Measurements from ENCODE around the gene NPEPPS.
A peak's percentile ranks its signal among the peaks of the same experiment; 100 is the strongest.
"Not testable (repeated sequence)": the region's sequence is repeated elsewhere in the genome, so short reads cannot be mapped to it uniquely, and the experiment has no call there.

Gene NPEPPS, protein sequence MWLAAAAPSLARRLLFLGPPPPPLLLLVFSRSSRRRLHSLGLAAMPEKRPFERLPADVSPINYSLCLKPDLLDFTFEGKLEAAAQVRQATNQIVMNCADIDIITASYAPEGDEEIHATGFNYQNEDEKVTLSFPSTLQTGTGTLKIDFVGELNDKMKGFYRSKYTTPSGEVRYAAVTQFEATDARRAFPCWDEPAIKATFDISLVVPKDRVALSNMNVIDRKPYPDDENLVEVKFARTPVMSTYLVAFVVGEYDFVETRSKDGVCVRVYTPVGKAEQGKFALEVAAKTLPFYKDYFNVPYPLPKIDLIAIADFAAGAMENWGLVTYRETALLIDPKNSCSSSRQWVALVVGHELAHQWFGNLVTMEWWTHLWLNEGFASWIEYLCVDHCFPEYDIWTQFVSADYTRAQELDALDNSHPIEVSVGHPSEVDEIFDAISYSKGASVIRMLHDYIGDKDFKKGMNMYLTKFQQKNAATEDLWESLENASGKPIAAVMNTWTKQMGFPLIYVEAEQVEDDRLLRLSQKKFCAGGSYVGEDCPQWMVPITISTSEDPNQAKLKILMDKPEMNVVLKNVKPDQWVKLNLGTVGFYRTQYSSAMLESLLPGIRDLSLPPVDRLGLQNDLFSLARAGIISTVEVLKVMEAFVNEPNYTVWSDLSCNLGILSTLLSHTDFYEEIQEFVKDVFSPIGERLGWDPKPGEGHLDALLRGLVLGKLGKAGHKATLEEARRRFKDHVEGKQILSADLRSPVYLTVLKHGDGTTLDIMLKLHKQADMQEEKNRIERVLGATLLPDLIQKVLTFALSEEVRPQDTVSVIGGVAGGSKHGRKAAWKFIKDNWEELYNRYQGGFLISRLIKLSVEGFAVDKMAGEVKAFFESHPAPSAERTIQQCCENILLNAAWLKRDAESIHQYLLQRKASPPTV

DNA sequence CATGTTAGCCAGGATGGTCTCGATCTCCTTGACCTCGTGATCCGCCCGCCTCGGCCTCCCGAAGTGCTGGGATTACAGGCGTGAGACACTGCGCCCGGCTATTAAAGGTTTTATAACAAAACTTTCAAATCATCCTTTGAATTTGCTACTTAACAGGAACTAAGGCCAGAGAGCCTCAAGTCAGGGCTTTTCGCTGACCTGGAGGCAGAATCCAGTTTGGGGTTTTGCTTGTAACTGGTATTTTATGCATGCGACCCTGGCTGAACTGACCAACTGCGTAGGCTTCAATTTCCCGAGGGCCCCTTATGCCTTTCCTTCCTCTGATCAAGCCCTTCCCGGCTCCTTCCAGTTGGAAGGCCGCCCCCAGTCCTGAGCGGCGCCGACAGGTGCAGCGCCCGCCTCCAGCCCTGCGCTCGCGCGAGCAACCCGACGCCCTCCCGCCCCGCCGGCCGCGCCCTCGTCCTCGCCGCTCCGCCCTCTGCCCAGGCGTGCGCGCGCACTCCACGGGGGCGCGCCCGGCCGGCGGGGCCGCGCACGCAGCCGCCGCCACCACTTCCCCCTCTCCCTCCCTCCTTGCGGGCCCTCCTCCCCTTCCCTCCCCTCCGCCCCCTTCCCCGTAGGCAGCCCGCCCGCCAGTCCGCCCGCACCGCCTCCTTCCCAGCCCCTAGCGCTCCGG, at the start of gene NPEPPS:
TSS of gene NPEPPS (plus strand) at position 552 of the 676 bp plus-strand sequence. CDS start 193 bp downstream, outside the sequence.
- peak within 1 kb of the TSS; percentile 68 for H3K4me3 ChIP-seq (ENCODE audit: low read length)
- H3K36me3 ChIP-seq (ENCODE audit: control insufficient read depth, insufficient read depth, low read length); H3K4me1 ChIP-seq (ENCODE audit: control insufficient read depth, insufficient read depth, low read length); H3K27me3 ChIP-seq (ENCODE audit: control insufficient read depth, insufficient read depth, low read length): not testable (repeated sequence)
- peak within 1 kb of the TSS; percentile 49 for H3K9ac ChIP-seq (ENCODE audit: low read length)
- H3K27ac ChIP-seq (ENCODE audit: low read depth, low read length), result peak within 1 kb of the TSS; percentile 75

GRCh38 chr17:47491841-47492212, 39.1 kb upstream of the NPEPPS start:
- H3K27me3 ChIP-seq (ENCODE audit: control insufficient read depth, insufficient read depth, low read length); H3K9ac ChIP-seq (ENCODE audit: low read length); H3K36me3 ChIP-seq (ENCODE audit: control insufficient read depth, insufficient read depth, low read length); H3K4me1 ChIP-seq (ENCODE audit: control insufficient read depth, insufficient read depth, low read length): not testable (repeated sequence)
- peak overlapping the region; percentile 76 for H3K4me3 ChIP-seq (ENCODE audit: low read length)
- H3K27ac ChIP-seq (ENCODE audit: low read depth, low read length), result peak overlapping the region; percentile 83

DNA sequence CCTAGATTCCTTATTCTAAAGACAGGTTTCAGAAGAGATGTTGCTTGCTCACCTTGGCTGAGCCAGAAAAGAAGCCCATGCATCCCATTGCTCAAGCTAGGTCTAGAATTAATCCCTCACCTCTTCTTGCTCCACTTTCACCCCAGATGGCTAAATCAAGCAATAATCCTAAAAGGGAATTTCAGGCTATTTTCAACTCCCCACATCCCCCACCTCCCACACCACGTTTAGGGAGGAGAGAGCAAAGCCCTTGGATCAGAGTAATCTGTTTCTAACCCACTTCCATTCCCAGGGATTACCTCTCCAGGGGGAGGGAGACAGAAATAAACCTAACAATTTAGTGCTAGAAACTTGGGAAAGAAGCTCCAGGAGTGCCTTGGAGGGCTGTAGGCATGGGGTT, 31.8 kb upstream of the NPEPPS start:
- H3K27ac ChIP-seq (ENCODE audit: low read depth, low read length); H3K9ac ChIP-seq (ENCODE audit: low read length): not testable (repeated sequence)

DNA sequence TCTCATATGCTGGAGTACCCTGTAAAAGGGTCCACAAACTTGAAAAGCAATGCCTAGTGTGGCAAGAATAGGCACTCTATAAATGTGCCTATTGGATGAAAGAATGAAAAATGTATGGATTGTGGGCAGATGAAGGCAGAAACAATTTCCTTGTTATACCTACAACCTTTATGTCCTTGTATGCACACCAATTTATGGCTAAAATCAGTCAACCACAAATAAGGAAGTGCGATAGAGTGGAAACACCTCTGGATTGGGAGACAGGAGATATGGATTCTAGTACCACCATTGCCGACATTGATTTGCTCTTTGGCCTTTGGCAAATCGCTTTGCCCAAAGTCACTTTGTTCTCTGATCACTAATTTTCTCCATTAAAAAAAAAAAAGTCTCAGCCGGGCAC, 31.4 kb upstream of the NPEPPS start:
- H3K4me3 ChIP-seq (ENCODE audit: low read length); H3K27me3 ChIP-seq (ENCODE audit: control insufficient read depth, insufficient read depth, low read length); H3K36me3 ChIP-seq (ENCODE audit: control insufficient read depth, insufficient read depth, low read length); H3K4me1 ChIP-seq (ENCODE audit: control insufficient read depth, insufficient read depth, low read length); H3K9ac ChIP-seq (ENCODE audit: low read length); H3K27ac ChIP-seq (ENCODE audit: low read depth, low read length): not testable (repeated sequence)

More for the DNA sequence above, 31.8 kb upstream of the NPEPPS start:
- not testable (repeated sequence) for H3K4me3 ChIP-seq (ENCODE audit: low read length); H3K27me3 ChIP-seq (ENCODE audit: control insufficient read depth, insufficient read depth, low read length); H3K36me3 ChIP-seq (ENCODE audit: control insufficient read depth, insufficient read depth, low read length); H3K4me1 ChIP-seq (ENCODE audit: control insufficient read depth, insufficient read depth, low read length)

- not testable (repeated sequence) for H3K4me1 ChIP-seq (ENCODE audit: control insufficient read depth, insufficient read depth, low read length); H3K9ac ChIP-seq (ENCODE audit: low read length); H3K27ac ChIP-seq (ENCODE audit: low read depth, low read length); H3K27me3 ChIP-seq (ENCODE audit: control insufficient read depth, insufficient read depth, low read length); H3K4me3 ChIP-seq (ENCODE audit: low read length); H3K36me3 ChIP-seq (ENCODE audit: control insufficient read depth, insufficient read depth, low read length)
Measured at GRCh38 chr17:47500620-47501019, 30.3 kb upstream of the NPEPPS start.

GRCh38 chr17:47502122-47502731, 28.7 kb upstream of the NPEPPS start:
- H3K27me3 ChIP-seq (ENCODE audit: control insufficient read depth, insufficient read depth, low read length); H3K36me3 ChIP-seq (ENCODE audit: control insufficient read depth, insufficient read depth, low read length); H3K9ac ChIP-seq (ENCODE audit: low read length); H3K4me1 ChIP-seq (ENCODE audit: control insufficient read depth, insufficient read depth, low read length); H3K4me3 ChIP-seq (ENCODE audit: low read length): not testable (repeated sequence)
- H3K27ac ChIP-seq (ENCODE audit: low read depth, low read length), result peak overlapping the region; percentile 59

- H3K27me3 ChIP-seq (ENCODE audit: control insufficient read depth, insufficient read depth, low read length); H3K9ac ChIP-seq (ENCODE audit: low read length); H3K36me3 ChIP-seq (ENCODE audit: control insufficient read depth, insufficient read depth, low read length); H3K4me3 ChIP-seq (ENCODE audit: low read length); H3K4me1 ChIP-seq (ENCODE audit: control insufficient read depth, insufficient read depth, low read length): not testable (repeated sequence)
- peak overlapping the region; percentile 66 for H3K27ac ChIP-seq (ENCODE audit: low read depth, low read length)
Measured at GRCh38 chr17:47502776-47503455, 28.0 kb upstream of the NPEPPS start.

DNA sequence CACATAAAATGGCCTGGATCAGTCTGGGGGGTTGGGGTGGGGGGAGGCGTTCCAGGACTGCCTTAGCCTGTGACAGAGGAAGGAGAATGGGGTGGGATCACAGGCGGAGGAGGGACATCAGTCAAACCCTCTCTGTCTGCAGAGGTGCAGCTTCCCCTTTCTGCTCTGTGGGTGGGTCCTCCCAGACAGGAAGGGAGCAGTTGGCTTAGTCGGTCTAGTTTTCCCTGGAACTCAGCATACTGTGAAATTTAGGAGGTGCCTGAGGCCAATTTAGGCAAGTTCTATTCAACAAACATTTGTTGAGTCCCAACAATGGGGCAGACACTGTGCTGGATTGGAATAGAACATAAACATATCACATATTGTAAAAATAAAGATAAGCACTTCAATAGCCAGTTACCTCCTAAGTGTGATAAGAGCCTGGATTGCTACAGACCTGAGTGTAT, 19.2 kb upstream of the NPEPPS start:
- H3K4me1 ChIP-seq (ENCODE audit: control insufficient read depth, insufficient read depth, low read length); H3K36me3 ChIP-seq (ENCODE audit: control insufficient read depth, insufficient read depth, low read length); H3K9ac ChIP-seq (ENCODE audit: low read length); H3K27ac ChIP-seq (ENCODE audit: low read depth, low read length); H3K27me3 ChIP-seq (ENCODE audit: control insufficient read depth, insufficient read depth, low read length); H3K4me3 ChIP-seq (ENCODE audit: low read length): not testable (repeated sequence)

GRCh38 chr17:47513301-47513700, 17.6 kb upstream of the NPEPPS start:
- H3K4me1 ChIP-seq (ENCODE audit: control insufficient read depth, insufficient read depth, low read length); H3K9ac ChIP-seq (ENCODE audit: low read length); H3K36me3 ChIP-seq (ENCODE audit: control insufficient read depth, insufficient read depth, low read length); H3K4me3 ChIP-seq (ENCODE audit: low read length); H3K27ac ChIP-seq (ENCODE audit: low read depth, low read length); H3K27me3 ChIP-seq (ENCODE audit: control insufficient read depth, insufficient read depth, low read length): not testable (repeated sequence)

- not testable (repeated sequence) for H3K4me1 ChIP-seq (ENCODE audit: control insufficient read depth, insufficient read depth, low read length); H3K36me3 ChIP-seq (ENCODE audit: control insufficient read depth, insufficient read depth, low read length); H3K4me3 ChIP-seq (ENCODE audit: low read length); H3K27ac ChIP-seq (ENCODE audit: low read depth, low read length); H3K9ac ChIP-seq (ENCODE audit: low read length); H3K27me3 ChIP-seq (ENCODE audit: control insufficient read depth, insufficient read depth, low read length)
Measured at GRCh38 chr17:47518880-47519279, 12.0 kb upstream of the NPEPPS start.

DNA sequence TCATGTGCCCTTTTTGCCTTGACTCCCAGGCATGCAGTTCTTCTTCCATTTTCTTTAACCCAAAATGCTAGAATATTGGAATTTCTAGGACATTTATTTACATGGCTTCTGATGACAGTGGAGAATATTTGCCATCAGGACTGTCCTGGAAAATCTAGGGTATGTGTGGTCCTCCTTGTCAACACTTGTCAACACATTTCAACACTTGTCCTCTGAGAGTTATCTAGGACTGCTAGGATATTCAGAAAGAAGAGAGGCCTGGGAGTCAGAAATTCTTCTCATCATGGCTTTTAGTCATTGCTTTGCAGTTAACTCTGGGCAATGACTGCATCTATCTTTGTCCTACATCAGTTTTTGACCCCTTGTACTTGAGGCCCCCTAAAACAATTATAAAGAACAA, 11.5 kb upstream of the NPEPPS start:
- H3K27ac ChIP-seq (ENCODE audit: low read depth, low read length); H3K4me3 ChIP-seq (ENCODE audit: low read length); H3K4me1 ChIP-seq (ENCODE audit: control insufficient read depth, insufficient read depth, low read length); H3K36me3 ChIP-seq (ENCODE audit: control insufficient read depth, insufficient read depth, low read length); H3K9ac ChIP-seq (ENCODE audit: low read length); H3K27me3 ChIP-seq (ENCODE audit: control insufficient read depth, insufficient read depth, low read length): not testable (repeated sequence)

GRCh38 chr17:47520279-47520678, 10.6 kb upstream of the NPEPPS start:
- not testable (repeated sequence) for H3K9ac ChIP-seq (ENCODE audit: low read length); H3K36me3 ChIP-seq (ENCODE audit: control insufficient read depth, insufficient read depth, low read length); H3K4me3 ChIP-seq (ENCODE audit: low read length); H3K27me3 ChIP-seq (ENCODE audit: control insufficient read depth, insufficient read depth, low read length); H3K4me1 ChIP-seq (ENCODE audit: control insufficient read depth, insufficient read depth, low read length); H3K27ac ChIP-seq (ENCODE audit: low read depth, low read length)
